ENCODE results near the gene TRIM31. TPM values are rescaled to one million over a fixed set of nuclear protein-coding genes. Genes with fewer than 3 reads are reported as not detected.
A peak's percentile ranks its signal among the peaks of the same experiment; 100 is the strongest.

The TRIM31 gene
- total and polyA plus RNA-seq, 2 experiments from 2014 or later, result not detected

DNA sequence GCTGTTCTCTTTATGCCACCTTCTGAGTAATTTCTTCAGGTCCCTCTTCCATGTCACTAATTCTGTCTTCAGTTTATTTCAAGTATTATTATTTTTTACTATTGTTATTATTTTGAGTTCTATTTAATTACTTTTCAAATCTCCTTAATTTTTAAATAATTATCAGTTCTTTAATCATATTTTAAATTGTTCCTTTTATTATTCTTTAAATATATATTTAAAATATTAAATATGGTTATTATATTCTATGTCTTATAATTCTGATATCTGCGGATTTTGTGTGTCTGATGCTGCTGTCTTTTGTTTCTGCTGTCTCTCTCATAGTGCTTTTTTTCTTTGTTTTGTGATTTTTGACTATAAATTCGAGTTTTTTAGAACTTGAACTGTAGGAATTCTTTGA is 49.6 kb downstream of the TRIM31 start:
- Histone ChIP-seq H4K20me1 (ENCODE audit: insufficient read depth) (no peaks in the 10 kb centered on the region), H3K79me2 (ENCODE audit: insufficient read depth) (peaks cover 67% of the 10 kb centered on the region), H3K27me3 (replicated peaks; ENCODE audit: insufficient read depth) (no peaks in the 10 kb centered on the region), H3K9me2 (ENCODE audit: insufficient read depth) (no peaks in the 10 kb centered on the region), H3K27ac (no peak overlapping the region), H3K4me2 (ENCODE audit: unreplicated experiment) (peak overlapping the region; percentile 22), H3K9ac (no peak overlapping the region), H3K36me3 (ENCODE audit: low read depth) (peaks cover 10% of the 10 kb centered on the region), H3K4me1 (ENCODE audit: insufficient read depth) (peaks cover 22% of the 10 kb centered on the region), H2AFZ (no peak overlapping the region), H3F3A (ENCODE audit: insufficient read depth) (peaks cover 21% of the 10 kb centered on the region), H3K4me3 (no peak overlapping the region), H3K9me3 (ENCODE audit: low read depth) (no peaks in the 10 kb centered on the region)
- WGBS, 2 experiments (ENCODE audit: low coverage in 1 of 2, low lambda C conversion rate in 2 of 2, missing lambda C conversion rate in 2 of 2), result 81 to 84% methylated on average over 2 of the region's 2 CpGs
- DNase-seq, result no peak
- TF ChIP-seq EZH2phosphoT487 (IDR thresholded peaks at IDR 0.05; ENCODE audit: insufficient read depth, low read depth), result no peak
- no peak for TF ChIP-seq EZH2 (IDR thresholded peaks at IDR 0.05; ENCODE audit: insufficient read depth, poor library complexity, severe bottlenecking)
- in situ Hi-C loops (cut with MboI), result no loop called here

GRCh38 chr6:30062471-30063178 is 50.3 kb downstream of the TRIM31 start:
- no peaks in the 10 kb centered on the region for H3K9me2 ChIP-seq (ENCODE audit: insufficient read depth)
- no peaks in the 10 kb centered on the region for H3K27me3 ChIP-seq (replicated peaks; ENCODE audit: insufficient read depth)
- WGBS, 2 experiments (ENCODE audit: low coverage in 1 of 2, low lambda C conversion rate in 2 of 2, missing lambda C conversion rate in 2 of 2), result 95 to 98% methylated on average over 7 of the region's 7 CpGs
- H3F3A ChIP-seq (ENCODE audit: insufficient read depth), result peaks cover 21% of the 10 kb centered on the region
- TF ChIP-seq EZH2phosphoT487 (IDR thresholded peaks at IDR 0.05; ENCODE audit: insufficient read depth, low read depth), result no peak
- no peak for TF ChIP-seq EZH2 (IDR thresholded peaks at IDR 0.05; ENCODE audit: insufficient read depth, poor library complexity, severe bottlenecking)
- H3K36me3 ChIP-seq (ENCODE audit: low read depth), result peaks cover 10% of the 10 kb centered on the region
- in situ Hi-C loops (cut with MboI), result no loop called here
- peak overlapping the region; percentile 98 for H3K4me3 ChIP-seq
- DNase-seq, result no peak
- H3K9ac ChIP-seq, result no peak overlapping the region
- H3K27ac ChIP-seq, result peak overlapping the region; percentile 94; the same call in 1 of the 2 replicates
- no peaks in the 10 kb centered on the region for H4K20me1 ChIP-seq (ENCODE audit: insufficient read depth)
- peak overlapping the region; percentile 99 for H3K4me2 ChIP-seq (ENCODE audit: unreplicated experiment)
- H2AFZ ChIP-seq, result no peak overlapping the region
- peaks cover 16% of the 10 kb centered on the region for H3K4me1 ChIP-seq (ENCODE audit: insufficient read depth)
- H3K79me2 ChIP-seq (ENCODE audit: insufficient read depth), result peaks cover 60% of the 10 kb centered on the region
- H3K9me3 ChIP-seq (ENCODE audit: low read depth), result no peaks in the 10 kb centered on the region

GRCh38 chr6:30061858-30062458 is 50.9 kb downstream of the TRIM31 start:
- in situ Hi-C loops (cut with MboI), result no loop called here
- Histone ChIP-seq H3K27me3 (replicated peaks; ENCODE audit: insufficient read depth) (no peaks in the 10 kb centered on the region), H3K9me3 (ENCODE audit: low read depth) (no peaks in the 10 kb centered on the region), H3K9ac (peak overlapping the region; percentile 97), H4K20me1 (ENCODE audit: insufficient read depth) (no peaks in the 10 kb centered on the region), H3K4me1 (ENCODE audit: insufficient read depth) (peaks cover 16% of the 10 kb centered on the region), H3K79me2 (ENCODE audit: insufficient read depth) (peaks cover 55% of the 10 kb centered on the region), H3K27ac (peak overlapping the region; percentile 94), H2AFZ (peak overlapping the region; percentile 100), H3F3A (ENCODE audit: insufficient read depth) (peaks cover 21% of the 10 kb centered on the region), H3K4me2 (ENCODE audit: unreplicated experiment) (peak overlapping the region; percentile 99), H3K9me2 (ENCODE audit: insufficient read depth) (no peaks in the 10 kb centered on the region), H3K36me3 (ENCODE audit: low read depth) (peaks cover 10% of the 10 kb centered on the region), H3K4me3 (peak overlapping the region; percentile 98)
- no peak for TF ChIP-seq EZH2phosphoT487 (IDR thresholded peaks at IDR 0.05; ENCODE audit: insufficient read depth, low read depth)
- TF ChIP-seq EZH2 (IDR thresholded peaks at IDR 0.05; ENCODE audit: insufficient read depth, poor library complexity, severe bottlenecking), result no peak
- WGBS, 2 experiments (ENCODE audit: low coverage in 1 of 2, low lambda C conversion rate in 2 of 2, missing lambda C conversion rate in 2 of 2), result 58 to 60% methylated on average over 13 of the region's 13 CpGs
- DNase-seq, result peak; percentile 57

DNA sequence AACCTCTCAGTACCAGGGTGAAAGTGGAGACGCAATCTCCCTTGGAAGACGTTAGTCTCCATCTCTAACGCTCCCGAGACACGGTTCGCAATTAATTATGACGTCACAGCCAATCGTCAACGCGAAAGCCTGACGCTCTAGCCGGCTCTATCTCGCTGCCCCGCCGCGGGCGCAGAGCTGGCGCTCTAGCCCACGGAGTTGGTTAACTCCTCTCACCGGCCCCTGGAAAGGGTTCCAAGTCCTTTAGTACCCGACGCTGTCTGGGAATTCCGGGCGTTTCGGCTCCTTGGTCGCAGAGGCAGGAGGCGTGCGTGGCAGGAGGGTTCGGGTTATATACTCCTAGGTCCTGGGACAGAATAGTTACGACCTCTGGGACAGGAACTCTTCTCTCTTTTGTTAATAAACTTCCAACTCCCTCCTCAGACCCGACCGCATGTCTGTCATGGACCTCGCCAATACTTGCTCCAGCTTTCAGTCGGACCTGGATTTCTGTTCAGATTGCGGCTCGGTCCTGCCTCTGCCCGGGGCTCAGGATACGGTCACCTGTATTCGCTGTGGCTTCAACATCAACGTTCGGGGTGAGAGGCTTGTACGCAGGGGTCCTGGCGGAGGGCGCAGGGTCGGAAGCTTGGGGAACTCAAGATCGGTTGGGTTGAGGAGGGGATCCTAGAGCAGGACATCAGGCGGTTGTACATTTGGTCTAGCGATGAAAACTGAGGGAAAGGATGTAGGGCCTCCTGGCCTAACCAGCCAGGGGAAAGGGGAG is 51.6 kb downstream of the TRIM31 start, which contains the start of gene POLR1H:
Gene POLR1H (plus strand): TSS at position 174 of the 766 bp plus-strand sequence. CDS start 260 bp downstream, at position 434.
- no peaks in the 10 kb centered on the region for H3K27me3 ChIP-seq (replicated peaks; ENCODE audit: insufficient read depth)
- peaks cover 15% of the 10 kb centered on the region for H3K4me1 ChIP-seq (ENCODE audit: insufficient read depth)
- peak; percentile 99 for DNase-seq
- peaks cover 10% of the 10 kb centered on the region for H3K36me3 ChIP-seq (ENCODE audit: low read depth)
- peak within 1 kb of the TSS; percentile 99 for H3K4me2 ChIP-seq (ENCODE audit: unreplicated experiment)
- H2AFZ ChIP-seq, result peak within 1 kb of the TSS; percentile 100
- H3K9me2 ChIP-seq (ENCODE audit: insufficient read depth), result no peaks in the 10 kb centered on the region
- H3K79me2 ChIP-seq (ENCODE audit: insufficient read depth), result peaks cover 55% of the 10 kb centered on the region
- H3K4me3 ChIP-seq, result peak within 1 kb of the TSS; percentile 98
- peak within 1 kb of the TSS; percentile 97 for H3K9ac ChIP-seq
- in situ Hi-C loops (cut with MboI), result no loop called here
- H3K27ac ChIP-seq, result peak within 1 kb of the TSS; percentile 94
- H3F3A ChIP-seq (ENCODE audit: insufficient read depth), result peaks cover 18% of the 10 kb centered on the region
- H4K20me1 ChIP-seq (ENCODE audit: insufficient read depth), result no peaks in the 10 kb centered on the region
- TF ChIP-seq EZH2 (IDR thresholded peaks at IDR 0.05; ENCODE audit: insufficient read depth, poor library complexity, severe bottlenecking), result no peak
- no peak for TF ChIP-seq EZH2phosphoT487 (IDR thresholded peaks at IDR 0.05; ENCODE audit: insufficient read depth, low read depth)
- 1% methylated on average over 47 to 48 of the region's 48 CpGs for WGBS, 2 experiments (ENCODE audit: low coverage in 1 of 2, low lambda C conversion rate in 2 of 2, missing lambda C conversion rate in 2 of 2)
- no peaks in the 10 kb centered on the region for H3K9me3 ChIP-seq (ENCODE audit: low read depth)

All from GM23248 (cell line).